GM18499 (cell line): ENCODE measurements around the gene PCDH9.

Experiments used
- ATAC-seq: cut with Tn5 transposase; IDR thresholded peaks from one replicate; pipeline ENCODE4 v1.9.1; 2021; ENCODE audit warnings: moderate number of reproducible peaks; ENCODE audit not compliant: insufficient read depth, unreplicated experiment

The PCDH9 gene

DNA sequence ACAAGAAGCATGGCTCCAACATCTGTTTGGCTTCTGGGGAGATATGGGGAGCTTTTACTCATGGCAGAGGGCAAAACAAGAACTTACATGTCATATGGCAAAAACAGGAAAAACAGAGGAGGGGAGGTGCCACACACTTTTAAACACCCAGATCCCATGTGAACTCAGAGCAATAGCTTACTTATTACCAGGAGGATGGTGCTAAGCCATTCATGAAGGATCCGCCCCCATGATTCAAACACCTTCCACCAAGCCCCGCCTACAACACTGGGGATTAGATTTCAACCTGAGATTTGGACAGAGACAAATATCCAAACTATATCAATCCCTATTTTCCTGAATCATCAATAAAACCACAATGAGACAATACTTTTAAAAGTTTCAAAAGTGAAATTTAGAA is 712.1 kb downstream of the PCDH9 start:
- ATAC-seq: no peak

DNA sequence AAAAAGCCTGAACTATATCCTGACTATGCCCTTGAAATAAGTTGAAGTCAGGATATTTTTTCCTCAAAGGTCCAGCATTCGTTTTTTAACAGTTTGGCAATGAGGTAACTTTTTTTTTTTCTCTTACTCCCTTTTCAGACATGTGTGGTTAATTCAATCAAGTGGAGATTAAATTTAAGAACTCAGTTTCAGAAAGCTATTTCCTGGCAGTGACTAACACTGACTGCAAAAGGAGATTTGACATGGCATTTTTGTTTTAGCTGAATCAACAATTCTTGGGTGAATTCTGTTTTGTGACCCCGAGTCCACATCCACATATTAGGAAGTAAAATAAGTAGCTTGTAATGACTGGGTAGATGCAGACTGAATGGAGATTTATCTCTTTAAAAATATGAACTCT is 716.4 kb downstream of the PCDH9 start:
- no peak for ATAC-seq

DNA sequence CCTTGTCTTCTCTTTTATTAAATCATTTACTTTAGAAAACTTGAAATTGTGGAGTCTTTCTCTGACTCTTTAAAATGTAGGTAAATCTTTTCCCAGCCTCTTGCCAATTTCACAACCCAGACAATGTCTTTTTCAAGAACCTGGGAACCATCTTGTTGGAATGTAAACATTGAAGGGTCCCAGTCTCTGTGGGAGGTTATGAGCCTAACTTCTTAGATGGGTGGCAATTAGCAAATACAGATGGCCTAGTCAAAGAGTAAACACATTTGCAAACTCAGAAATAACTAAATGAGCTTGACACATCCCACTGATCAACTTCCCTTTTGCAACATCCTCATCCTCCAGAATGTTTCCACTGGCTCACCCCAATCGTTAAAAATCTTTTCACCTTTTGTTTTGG is 721.0 kb downstream of the PCDH9 start:
- ATAC-seq: no peak

DNA sequence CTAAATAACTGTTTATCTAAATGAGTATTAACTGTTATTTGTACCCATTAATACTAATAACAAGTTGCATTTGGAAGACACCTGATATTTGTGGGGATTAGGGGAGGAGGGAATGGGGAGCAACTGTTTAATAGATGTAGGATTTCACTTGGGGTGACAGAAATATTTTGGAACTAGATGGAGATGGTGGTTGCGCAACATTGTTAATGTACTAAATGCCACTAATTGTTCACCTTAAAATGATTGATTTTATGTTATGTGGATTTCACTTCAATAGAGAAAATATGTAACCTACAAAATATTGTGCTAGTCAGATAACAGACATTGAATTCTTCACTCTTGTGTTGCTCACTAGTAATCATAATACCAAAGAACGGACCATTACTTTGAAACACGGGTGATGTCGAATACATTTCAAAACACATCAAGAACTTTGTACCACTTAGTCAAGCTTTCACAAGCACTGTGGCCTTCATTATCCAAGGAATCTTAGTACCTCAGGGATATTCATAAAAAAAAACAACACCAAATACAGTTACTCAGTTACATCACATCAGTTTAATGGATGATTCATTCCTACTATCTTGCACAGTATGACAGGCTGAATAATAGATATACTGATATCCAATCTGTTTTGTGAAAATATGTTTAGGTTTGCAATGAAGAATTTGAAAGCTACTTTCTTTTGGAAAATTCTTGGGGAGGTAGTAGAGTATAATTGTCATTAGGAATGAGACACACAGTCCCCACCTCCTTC is 721.8 kb downstream of the PCDH9 start:
- no peak for ATAC-seq

DNA sequence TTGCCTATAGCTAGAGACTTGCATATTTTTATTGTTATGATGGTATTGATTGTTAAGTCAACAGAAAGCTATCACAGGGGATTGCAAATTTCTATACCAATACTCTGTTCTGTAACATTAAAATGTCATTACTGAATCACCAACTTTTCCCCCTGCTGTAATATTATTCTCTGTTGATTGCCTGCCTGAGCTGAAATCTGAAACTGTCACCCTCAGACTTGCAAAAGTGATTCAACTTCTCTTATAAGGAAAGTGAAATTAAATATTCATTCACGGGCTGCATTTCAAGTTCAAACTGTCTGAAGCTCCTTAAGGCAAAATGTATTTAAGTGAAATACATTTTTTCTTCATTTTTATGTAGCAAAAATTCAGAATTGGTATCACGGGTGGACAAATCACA is 723.2 kb downstream of the PCDH9 start:
- no peak for ATAC-seq

DNA sequence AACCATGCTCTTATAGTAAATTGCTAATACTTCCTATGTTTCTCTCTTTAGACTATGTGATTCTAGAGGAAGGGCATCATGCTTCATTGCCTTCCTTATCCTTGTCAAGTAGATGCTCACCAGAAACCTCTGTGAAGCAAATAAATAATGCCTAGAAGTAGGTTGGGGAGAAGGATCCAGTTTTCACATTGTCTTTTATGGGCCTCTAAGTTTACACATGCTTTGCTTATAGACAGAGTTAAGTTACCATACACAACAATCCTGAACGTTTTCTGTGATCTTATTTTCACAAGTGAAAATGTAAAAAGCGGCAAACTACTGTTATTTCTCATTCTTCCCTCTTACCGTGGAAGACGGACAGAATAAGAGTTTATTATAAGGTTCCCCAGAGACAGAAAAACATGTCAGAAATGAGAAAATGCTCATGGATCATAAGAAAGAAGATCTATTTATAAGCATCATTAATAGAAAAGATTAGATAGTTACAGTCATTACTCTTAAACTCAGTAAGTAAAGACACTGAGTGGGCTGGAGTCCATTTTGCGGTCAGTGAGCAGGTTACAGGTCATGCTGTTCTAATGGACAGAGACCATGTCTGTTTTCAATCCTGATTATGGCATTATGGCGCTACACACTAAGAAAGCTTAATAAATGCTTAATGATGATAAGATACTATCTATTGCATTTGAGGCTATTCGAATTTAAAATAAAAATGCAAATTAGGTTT is 723.9 kb downstream of the PCDH9 start:
- ATAC-seq: no peak

DNA sequence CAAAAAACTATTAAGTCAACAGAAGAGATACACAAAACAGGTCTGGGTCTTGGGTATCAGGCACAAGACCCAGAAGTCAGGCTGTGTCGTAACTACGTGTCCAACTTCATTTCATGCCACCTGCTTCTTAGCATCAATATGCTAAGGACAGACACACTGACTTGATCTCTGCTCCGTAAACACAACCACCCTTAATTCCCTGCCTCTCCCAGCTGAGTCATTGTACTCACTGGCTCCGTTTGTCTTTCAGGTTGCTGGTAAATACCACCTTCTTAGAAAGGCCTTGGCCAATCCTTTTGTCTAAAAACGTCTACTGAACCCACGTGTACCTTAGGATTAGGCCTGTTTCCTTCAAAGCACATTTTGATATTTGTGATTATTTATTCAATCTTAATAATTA is 726.2 kb downstream of the PCDH9 start:
- ATAC-seq: no peak

DNA sequence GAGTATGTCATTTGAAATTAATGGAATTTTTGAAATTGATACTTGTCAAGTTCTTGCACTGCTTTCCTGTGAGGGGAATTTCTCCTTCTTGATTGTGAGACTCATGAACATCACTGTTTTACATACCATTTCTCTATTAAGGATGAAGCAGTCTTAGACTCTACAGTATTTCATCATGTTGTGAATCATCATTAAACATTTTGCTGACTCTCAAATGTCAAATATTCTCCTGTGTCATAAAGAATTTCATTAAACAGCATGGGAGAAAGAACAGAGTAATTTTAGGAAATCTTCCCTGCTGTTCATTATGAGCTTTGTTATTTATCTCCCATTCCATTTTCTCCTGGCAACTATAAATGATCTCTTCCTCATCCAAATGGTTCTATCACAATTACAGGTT is 729.0 kb downstream of the PCDH9 start:
- ATAC-seq: no peak

DNA sequence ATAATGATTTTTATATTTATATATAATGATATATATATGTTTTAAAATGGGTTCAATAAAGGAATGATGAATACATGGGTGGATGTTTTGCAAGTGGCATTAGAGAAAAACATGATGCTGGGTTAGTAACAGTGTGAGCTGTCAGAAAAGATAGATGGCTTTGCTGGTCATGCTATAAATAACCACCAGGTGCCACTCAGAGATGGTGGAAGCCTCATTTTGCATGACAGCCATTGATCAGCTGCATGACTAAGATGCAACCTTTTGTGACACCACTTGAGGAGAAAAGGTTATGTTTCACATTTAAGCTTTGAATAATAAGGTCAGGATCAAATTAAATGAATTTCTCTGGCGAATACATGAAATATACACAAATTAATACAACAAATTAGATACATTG is 737.7 kb downstream of the PCDH9 start:
- ATAC-seq: no peak

DNA sequence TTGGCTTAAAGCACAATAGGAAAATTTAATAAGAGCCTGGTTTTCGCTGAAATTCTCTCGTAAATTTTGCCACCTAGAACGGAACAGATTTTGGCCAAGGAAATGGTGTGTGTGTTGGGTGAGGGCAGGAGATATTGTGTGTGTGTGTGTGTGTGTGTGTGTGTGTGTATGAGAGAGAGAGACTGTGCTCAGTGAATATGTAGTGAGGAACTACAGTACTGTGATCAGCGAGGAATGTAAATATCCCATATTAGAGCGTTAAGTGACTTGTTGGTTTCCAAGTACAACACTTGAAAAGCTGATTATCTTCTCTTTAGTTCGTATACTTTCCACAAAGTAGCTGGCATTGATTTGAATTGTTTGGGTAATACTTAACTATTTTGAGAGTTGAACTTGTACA is 738.9 kb downstream of the PCDH9 start:
- no peak for ATAC-seq

DNA sequence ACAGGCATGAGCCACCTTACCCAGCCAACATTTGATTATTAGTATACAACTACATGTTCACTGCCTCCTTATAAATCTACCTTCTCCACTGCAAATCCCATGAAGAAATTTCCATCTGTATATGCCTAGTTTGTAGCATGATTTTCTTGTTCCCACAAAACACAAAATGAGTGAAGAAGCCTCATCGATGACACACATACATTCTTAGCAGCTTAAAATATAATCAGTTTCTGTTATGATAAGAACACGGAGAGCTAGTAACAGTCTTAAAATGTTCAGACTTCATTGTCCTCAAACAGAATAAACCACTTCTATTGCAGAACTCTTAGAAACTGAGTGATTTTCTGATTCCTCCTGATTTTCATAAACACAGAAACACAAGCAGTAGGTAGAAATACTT is 740.5 kb downstream of the PCDH9 start:
- no peak for ATAC-seq

DNA sequence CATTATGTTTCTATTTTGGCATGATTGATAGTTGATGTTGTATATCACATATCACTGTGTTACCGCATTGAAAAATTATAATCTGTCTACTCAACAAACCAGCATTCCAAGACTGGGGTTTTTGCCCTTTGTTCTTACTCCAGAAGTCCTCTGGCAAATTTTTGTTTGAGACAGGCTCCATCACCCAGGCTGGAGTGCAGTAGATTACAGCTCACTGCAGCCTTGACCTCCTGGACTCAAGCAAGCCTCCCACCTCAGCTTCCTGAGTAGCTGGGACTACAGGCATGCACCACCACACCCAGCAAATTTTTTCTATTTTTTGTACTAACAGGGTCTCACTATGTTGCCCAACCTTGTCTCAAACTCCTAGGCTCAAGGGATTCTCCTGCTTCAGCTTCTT is 741.0 kb downstream of the PCDH9 start:
- ATAC-seq: no peak

DNA sequence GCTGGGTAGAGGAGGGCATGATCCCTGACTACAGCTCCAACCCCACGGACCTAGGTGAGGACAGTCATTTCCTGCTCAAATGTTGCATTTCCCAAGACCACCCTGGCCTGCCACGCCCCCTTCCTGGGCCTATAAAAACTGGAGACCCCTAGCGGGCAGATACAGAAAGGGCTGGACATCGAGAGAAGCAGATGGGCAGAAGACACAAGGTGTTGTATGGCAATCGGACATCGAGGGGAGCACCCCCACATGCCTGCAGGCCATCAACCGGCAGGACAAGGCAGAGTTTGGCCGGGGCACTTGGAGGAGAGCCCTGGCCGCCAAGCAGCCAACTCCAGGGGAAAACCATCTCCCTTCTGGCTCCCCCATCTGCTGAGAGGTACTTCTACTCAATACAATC is 746.4 kb downstream of the PCDH9 start:
- no peak for ATAC-seq

DNA sequence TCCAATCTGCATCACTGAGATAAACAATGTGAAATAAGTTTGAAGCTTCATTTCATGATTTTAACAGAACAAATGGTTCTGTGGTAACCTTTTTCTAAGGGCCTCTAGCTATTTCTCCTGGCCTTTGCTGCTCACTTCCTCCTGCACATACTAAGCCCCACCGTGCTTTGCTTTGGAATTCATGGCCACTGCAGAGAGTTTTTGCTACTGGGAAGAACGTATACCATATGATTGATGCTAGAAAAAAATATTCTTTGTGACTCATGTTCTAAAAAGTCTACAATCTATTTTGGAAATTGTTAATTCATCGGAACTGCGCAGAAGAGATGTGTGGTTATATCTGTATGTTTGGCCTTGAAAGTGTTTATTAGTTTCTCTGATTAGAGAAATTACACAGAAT is 747.3 kb downstream of the PCDH9 start:
- no peak for ATAC-seq

DNA sequence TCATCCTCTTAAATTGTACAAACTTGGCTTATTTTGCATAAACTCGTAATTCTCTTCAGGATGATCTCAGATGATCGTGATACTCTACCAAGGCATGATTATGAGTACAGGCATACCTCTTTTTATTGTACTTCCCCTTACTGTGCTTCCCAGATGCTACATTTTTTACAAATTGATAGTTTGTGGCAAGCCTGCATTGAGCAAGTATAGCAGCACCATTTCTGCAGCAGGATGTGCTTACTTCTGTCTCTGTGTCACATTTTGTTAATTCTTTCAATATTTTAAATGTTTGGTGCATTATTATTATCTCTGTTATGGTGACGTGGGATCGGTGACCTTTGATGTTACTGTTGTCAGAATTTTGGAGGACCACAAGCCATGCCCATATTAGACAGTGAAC is 752.3 kb downstream of the PCDH9 start:
- ATAC-seq: no peak

DNA sequence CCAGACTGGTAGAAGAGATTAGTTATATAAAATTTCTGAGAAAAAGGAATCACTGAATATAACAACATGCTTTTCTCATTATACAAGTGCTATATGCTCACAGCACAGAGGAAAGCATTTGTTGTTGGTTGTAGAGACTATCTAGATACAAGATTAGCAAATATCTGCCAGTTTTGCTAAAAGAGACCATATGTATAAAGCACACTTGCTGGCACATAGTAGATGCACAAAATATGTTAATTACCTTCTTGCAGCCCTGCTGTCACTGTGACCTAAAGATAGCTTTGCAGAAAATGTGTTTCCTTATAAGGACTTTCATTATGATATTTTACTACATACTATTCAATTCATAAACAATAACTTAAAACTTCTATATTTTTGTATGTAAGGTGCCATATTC is 755.1 kb downstream of the PCDH9 start:
- no peak for ATAC-seq

DNA sequence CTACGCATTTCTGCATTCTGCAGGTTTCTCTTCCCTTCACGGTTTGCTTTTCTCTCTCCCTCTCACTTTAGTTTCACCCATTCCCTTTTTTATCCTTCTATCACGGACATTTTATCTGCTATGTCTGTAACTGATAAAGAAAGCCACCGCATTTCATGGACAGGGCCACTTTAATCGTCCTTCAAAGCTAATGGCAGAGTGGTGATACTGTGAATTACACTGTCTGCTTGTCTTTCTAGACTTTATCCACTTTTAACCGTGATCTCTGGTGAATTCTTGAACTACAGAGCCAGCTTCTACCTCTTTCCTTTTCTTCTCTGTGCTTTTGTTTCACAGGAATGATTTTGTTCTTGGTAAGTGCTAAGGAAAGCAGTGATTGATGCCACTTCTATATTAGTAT is 760.4 kb downstream of the PCDH9 start:
- no peak for ATAC-seq

DNA sequence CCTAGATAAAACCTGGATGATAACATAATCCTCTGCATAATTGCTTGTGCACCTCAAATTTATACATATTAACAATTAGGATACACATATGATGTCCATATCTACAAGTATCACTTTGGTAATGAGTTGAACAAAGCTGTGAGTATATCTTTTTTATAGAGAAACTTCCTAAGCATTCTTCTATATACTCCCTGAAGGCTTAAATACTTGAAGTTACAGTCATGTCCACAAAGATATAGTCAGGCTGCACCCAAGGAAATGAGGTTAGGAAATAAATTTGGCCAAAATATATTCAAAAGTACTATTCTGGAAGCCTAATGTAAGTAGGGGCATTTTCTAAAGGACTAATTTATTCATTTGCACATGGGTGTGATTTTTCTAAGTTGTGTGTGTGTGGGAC is 761.5 kb downstream of the PCDH9 start:
- no peak for ATAC-seq

DNA sequence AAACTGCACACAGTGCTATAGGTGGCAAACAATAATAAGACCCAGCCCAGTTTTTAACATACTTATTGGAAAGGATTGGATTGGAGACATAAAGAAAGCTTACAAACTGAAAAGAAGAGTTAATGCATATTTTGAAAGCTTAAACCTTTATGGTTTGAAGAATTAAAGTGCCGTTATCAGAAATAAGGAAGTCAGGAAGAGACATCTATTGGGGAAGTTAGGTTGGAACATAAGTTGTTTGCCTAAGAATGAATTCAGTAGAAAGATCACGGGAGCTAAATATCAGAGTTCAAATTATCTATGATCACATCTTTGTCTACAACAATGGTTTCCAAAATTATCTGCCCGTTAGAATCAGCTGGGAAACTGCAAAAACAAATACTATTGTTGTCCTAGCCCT is 767.9 kb downstream of the PCDH9 start:
- ATAC-seq: no peak

DNA sequence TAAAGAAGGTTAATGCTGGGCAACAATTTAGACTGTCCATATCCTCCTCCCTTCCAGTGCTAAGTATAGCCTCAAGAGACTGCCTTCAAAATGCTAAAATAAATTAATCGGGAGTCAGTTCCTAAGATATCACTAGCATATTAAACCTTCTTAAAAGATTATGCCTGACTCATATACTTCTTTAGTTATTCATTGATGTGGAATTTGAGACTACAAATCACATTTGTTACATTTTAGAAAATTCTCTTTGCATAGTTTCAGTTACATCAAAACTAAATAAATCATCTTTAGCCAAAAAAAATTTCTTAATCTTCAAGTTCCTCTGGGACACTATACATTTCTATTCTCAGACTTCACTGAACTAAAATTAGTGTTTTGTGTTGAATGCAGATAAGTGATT is 769.1 kb downstream of the PCDH9 start:
- ATAC-seq: no peak

DNA sequence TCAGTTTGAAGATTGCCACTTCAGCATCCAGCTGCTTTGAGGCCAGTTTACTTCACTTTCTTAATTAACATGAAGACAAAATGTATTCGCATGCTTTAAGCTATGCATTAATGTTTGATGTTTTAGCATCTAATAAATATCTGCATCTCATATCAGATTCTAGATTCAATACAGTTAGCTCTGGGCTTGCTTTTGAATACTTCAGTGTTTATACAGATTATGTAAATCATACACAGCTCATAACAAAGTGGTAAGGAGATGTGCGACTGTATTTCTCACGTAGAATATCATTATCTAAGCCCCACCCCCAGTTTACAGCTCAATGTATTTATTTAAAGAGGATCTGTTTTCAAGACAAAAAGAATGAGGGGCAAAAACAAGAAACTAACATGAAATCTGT is 770.5 kb downstream of the PCDH9 start:
- no peak for ATAC-seq

DNA sequence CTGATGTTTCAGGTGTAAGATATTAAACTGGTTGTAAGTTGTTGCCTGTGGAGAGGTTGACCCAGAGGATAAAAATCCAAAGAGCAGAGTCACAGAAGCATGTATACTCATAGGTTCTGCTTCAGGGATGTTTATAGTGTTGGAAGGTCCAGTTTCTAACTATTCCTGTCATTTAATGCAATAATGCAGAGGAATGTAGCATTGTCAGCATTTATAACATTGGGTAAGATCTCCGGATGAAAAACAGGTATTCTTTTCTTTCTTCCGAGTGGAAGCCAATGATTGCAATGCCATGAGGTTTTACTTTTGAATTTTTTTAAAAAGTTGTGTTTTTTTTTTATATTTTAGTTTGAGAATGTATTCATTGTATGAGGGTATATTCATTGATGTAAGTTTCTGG is 771.0 kb downstream of the PCDH9 start:
- no peak for ATAC-seq
